ENCODE results near the gene ATP1A1.

The ATP1A1 gene

DNA sequence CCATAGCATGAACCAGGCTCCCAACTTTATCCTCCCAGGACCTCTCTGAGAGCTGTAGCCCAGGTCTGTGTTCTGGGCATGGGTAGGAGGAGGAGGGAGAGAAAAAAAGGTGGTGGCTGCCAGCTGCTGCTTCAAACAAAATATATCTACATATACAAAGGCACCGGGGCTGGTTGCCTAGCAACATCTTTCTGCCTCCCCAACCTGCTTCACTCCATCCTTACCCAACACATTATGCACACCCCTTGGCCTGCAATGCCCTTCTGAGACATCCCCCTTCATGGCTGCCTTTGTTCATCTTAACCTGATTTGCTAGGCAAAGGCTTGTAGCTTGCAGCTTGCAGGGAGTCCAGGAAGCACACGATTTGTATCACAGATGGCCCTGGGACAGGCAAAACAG lies 27.2 kb upstream of the ATP1A1 start:
- no peak for DNase-seq

DNA sequence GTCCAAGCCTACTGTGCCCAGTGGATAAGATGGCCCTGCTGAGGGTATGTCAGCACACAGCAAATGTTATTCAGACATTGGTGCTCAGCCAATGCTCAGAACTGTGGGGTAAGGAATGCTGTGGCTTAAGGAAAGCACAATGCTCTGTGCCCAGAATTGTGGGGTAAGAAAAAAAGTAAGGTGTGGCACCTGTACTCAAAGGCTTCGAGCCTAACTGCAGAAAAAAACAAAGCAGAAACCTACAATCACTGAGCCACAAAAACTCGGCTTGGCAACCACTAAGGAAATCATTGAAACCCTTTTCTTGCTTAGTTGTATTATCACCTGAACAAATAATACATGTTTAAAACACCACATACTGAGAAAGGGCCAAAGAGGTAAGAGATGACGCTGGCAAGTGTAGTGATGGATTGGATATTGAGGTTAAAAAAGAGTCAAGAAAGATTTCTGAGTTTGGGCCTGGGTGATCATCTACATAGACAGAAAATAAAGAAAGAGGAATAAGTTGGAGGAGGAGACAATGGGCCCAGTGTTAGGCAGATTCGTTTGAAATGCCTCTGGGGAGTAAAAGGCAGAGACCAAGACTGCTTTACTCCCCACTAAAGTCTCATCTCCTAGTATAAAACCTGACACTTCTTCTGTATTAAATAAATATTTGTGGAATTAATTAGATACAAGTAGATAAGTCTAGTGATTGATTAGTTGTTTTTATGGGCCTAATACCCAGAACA lies 25.9 kb upstream of the ATP1A1 start:
- no peak for DNase-seq

DNA sequence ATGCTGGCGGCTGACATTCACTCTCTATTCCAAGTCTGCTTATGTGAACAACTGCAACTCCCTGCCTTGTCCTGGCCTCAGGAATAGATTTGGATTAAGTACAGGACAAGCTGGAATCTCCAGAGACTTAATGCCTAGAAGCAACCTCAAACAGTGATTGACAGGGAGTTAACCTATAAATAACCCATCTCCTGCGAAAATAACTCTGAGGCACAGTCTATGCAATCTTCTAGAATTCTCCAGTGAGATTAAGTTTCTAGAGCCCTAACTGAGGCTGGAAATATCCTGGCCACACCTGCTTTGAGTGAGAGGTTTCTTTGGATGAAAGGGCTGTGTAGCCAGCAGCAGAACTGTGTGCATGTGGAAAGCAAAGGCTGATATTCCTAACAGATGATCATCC lies 25.3 kb upstream of the ATP1A1 start:
- no peak for DNase-seq

DNA sequence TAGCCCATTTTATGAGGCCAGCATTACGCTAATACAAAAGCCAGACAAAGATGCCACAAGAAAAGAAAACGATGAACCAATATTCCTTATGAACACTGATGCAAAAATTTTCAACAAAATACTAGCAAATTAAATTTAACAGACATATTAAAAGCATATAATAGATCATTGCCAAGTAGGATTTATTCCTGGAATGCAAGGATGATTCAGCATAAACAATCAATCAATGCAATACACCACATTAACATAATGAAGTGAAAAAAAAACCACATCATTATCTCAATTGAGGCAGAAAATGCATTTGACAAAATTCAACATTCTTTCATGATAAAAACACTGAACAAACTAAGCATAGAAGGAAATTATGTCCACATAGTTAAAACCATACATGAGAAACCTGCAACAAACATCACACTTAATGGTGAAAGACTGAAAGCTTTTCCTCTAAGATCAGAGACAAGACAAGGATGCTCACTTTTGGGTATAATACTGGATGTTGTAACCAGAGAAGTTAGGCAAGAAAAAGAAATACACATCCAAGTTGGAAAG lies 22.9 kb upstream of the ATP1A1 start:
- DNase-seq = no peak

DNA sequence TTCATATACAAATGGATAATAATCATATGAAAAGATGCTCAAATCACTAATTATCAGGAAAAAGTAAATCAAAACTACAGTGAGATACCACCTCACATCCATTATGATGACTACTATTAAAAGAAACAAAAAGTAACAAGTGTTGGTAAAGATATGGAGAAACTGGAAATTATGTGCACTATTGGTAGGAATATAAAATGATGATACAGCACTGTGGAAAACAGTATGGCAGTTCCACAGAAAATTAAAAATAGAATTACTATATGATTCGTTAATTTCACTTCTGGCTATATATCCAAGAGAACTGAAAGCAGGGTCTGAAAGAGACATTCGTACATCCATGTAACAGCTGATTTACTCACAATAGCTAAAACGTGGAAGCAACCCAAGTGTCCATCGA lies 21.1 kb upstream of the ATP1A1 start:
- DNase-seq = no peak

DNA sequence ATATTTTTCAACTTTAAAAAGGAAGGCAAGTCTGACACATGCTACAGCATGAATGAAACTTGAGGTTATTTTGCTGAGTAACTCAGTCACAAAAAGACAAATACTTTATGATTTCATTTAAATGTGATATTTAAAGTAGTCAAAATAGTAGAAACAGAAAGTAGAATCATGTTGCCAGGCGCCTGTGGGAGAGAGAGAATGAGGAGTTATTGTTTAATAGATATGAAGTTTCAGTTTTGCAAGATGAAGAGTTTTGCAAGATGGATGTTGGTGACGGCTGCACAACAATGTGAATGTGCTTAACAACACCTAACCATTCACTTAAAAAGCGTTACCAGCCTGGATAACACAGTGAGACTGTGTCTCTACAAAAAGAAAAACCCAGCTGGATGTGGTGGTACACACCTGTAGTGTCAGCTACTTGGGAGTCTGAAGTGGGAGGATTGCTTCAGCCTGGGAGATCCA lies 20.7 kb upstream of the ATP1A1 start:
- peak in 1 of 2 donors; percentile 13 for DNase-seq

DNA sequence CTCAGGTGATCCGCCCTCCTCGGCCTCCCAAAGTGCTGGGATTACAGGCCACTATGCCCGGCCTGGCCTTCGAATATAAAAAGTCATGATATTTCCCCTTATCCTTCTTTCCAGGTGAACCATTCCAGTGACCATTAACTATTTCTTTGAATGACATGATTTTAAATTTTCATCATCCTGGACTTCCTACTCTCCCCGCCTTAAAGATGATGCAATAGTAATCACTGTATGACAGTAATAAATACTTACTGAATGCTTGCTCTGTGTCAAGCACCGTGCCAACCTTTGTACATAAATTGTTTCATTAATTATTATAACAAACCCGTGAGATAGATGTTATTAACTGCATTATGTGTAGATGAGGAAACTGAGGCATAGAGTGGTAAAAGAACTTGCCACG lies 19.9 kb upstream of the ATP1A1 start:
- DNase-seq = peak in 1 of 2 donors; percentile 4

DNA sequence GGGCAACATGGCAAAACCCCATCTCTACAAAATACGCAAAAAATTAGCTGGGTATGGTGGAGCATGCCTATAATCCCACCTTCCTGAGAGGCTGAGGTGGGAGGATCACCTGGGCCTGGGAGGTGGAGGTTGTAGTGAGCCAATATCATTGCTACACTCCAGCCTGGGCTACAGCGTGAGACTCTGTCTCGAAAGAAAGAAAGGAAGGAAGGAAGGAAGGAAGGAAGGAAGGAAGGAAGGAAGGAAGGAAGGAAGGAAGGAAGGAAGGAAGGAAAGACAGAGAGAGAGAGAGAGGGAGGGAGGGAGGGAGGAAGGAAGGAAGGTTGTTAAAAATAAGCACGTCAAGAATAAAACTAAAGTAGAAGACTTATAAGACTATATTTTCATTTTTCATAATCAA lies 17.0 kb upstream of the ATP1A1 start:
- DNase-seq = no peak

DNA sequence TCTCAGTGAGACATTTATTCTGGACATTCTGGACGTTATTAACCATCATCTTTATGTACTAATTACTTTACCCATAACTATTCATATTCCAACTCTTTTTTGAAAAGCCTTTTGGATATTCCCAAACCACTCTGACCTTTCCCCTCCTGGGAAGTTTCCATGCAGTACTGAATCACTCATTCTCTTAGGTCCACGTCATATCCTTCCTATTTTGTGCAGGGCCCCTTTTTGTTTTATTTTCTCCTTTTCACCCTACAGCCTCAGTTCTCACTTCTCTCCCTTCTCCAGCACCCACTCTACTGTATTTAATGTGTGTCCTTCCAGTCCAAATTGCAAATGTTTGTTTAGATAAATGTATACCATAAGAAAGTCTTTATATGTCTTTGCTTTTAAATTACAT lies 16.4 kb upstream of the ATP1A1 start:
- DNase-seq = no peak

DNA sequence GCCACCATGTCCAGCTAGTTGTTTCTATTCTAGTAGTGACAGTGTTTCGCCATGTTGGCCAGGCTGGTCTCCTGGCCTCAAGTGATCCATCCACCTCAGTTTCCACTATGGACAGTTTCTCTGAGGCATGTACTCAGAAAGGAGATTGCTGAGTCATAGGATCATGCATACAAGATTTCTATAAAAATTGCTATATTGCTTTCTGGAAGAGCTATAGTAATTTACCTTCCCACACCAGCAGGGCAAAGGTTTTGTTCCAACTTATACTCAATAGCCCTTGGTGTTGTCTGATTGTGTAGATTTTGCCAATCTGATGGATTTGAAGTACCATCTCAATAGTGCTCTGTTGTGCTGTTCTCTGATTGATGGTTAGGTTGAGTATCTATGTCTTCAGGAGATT lies 15.6 kb upstream of the ATP1A1 start:
- no peak for DNase-seq

DNA sequence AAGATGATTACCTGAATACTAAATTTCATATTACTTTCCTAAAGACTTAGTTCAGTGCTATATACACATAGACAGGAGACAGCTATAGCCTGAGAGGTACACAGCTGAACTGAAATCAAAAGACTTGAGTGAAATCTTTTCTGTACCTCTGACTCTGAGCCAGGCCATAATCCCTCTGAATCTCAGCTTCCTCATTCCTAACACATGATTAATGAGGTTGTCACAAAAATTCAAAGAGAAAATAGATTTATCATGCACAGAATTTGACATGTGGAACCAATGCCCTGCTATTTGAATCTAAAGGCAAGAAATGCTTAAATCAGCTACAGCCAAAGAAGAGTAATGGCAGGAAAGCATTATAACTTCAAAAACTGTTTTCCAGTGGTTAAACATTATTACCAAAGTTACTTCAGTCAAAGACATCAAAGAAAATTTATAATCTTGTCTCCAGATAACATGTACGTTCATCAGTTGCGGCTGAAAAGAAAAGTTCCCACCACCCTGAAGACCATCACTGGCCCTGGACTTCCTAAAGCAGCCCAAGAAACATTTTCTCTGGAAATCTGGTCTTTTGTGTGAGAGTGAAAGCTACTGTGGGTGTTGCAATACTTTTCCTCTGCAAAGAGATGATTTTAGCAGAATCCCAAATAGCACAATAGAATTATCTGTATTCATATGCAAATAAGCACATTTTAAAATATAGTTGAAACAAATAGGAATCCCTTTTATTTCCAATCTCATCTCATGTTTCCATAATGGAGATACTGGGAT lies 13.8 kb upstream of the ATP1A1 start:
- DNase-seq = peak in 1 of 2 donors; percentile 29

DNA sequence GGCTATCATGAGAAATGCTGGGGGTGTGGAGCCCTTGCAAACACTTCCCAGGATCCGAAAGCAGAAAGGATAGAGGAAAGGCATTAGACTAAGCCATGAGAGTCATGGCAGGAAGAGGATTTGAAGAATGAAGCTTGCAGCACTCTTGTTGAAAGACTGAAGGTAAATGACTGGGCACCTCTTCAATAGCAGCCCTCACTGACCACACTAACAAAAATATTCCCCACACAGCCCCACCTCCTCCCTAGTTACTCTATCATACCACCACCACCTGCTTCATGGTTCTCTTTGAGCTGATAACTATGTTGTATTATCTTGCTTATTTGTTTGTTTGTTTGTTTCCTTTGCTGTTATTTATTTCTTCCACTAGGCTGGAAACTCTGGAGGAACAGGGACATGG lies 13.2 kb upstream of the ATP1A1 start:
- no peak for DNase-seq

DNA sequence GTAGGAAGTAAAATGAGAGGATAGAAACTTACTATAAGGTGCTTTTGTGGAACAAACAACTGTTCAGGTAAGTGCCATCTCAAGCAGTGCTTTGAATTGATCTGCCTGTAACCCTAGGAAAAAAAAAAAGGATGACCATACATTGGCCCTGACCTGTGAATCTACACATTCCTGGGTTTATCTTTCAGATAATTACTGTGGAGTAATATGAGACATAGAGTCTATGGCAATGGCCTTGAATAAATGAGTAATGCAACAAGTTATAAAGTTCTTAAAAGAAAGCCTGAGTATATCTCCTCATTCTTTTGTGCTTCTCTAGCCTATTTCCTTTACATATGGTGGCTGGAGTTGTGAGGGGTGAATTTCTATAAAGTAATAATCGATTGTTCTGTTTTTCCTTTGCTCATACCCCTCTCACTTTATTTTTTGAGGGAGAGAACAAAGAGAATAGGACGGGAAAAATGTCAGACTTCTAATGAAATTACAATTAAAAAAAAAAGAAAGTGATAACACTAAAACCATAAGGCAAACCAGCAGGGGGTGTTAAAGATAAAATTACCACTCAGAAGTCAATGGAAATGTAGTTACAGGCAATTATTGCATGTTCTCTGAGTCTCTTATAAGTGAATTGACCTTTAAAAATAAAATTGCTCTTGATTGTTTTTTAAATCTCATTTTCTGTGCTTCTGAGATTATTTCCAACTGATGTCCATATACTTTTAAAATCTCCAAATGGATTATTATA lies 12.4 kb upstream of the ATP1A1 start:
- DNase-seq = peak; percentile 24 to 52

DNA sequence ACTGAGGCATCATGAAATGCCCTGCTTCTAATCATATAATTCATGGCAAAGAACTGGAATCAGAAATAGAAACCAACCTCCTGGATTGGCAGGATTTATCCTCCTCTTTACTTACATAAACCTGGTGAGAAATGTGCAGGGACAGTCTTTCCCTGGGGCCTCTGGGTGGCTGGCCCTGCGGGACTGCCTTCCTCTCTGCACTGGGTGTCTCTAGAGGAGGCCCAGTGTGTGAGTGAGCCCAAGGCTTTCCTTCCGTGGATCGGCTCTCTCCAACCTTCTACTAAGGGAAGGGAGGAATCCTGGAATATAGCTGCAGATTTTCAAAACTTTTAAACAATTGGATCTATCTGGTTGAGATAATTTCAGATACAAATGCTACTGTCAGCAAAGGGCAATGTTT lies 11.4 kb upstream of the ATP1A1 start:
- DNase-seq = no peak

DNA sequence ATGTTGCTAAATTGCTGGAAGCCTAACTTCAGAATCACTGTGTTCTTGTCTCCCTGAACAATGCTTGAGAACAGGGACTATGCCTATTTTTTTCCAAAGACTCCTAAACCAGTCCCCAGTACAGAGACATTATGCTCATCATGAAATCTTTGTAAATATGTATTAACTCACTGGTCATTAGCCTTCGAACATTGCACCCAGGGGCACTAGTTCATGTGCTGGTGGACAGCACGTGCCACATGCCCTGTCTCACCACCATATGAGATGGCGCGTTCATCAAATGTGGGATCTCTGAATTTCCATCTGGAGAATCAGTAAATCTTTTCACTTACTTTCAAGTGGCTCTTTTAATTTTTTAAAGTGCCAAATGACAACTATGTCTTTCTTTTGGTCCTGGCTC lies 11.0 kb upstream of the ATP1A1 start:
- DNase-seq = no peak

DNA sequence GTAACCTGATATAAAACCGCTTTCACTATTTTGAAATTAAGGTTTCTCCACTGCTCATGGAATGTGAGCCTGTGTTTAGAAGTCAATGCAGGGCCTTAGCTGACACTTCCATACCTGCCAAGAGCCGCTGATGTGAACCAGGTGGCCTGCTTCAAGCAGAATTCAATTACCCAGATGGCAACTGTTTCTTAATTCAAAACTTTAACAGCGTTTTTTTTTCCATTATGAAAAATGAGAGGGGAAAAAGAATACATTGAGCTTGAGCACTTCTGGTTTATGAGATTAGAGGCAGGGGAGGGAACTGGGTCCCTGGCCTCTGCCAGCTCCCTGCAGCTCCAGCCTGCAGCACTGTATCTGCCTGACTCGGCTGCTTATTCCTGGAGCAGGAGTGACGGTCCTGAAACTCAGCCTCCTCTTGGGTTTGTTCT lies 7.7 kb upstream of the ATP1A1 start:
- DNase-seq = no peak

DNA sequence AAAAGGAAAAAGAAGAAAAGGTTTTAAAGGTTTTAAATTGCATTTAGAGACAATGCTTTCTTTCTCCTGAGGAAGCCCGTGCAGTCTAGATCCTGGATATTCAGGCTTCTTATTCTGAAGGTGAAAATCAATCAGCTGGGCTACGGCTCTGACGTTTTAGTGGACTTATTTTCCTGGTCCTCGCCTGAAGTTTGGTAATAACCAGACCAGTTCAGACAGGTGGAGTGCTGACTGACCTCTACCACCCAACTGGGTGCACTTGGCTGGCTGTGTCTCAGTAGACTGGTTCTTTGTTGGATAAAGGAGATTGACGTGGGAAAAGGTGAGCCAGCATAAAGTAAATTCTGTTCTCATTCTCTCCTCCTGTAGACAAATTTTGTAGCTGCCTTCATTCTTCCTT lies 7.2 kb upstream of the ATP1A1 start:
- no peak for DNase-seq

DNA sequence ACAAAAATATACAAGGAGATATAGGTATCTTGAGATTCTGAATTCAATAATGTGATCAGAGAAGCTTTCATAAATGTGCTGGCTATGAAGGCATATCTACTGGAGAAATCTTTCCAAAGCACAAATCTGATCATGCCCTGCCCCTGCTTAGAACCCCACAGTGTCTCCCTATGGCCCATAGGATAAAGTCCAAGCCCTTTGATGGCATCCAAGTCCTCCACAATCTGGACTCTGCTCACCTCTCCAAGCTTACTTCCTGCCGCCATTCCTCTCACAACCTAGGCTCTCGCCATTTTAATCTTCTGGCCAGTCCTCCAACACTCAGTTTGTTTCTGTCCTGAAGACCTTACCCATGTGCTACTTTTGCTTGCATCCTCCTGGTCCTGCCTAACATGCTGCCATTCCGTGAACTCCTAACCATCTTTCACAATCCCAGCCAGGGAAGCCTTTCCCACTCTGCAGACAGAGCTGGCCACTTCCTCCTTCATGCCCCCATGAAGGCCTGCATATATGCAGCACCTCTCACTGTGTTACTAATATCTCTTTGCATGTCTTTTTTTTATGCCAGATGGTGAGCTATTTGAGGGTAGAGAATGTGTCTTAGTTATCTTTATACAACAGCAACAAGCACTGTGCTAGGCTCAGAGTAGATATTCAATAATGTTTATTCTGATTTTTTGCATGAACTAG lies 5.6 kb upstream of the ATP1A1 start:
- peak in 1 of 2 donors; percentile 49 for DNase-seq

DNA sequence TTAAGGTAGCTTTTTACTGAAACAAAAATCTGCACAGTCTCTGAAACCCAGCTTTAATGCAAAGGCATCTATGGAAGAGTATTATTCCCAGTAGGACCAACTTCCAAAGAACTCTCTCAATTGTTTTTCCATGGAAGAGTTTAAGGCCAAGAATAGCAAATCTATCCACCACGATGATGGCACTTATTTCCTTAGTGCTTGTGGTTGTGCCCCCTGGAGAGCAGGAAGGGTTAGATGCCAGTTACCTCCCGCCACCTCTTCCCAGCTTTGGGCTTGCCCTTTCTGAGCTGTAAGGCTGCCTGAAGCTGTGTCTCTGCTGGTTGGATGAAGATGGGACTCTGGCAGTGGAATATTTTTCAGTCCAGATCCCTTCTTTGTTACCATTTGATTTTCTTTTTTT lies 4.8 kb upstream of the ATP1A1 start:
- no peak for DNase-seq

DNA sequence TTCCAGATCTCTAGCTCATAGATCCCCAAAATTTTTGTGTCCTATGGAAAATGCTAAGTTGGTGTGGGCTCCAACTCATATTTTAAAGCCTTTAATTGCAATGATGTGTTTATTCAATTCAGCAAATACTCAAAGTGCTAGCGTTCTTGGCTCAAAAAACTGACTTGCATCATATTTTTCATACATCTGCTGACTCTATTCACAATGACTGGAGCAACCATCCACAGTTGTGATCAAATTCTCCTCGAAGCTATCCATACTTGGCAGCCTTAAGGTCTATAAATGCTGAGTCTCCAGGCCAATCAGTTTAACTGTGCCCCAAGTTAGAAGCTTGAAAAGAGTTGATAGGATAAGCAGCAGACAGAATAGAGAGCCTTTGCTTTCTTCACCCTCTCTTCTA lies 2.9 kb upstream of the ATP1A1 start:
- DNase-seq = no peak

DNA sequence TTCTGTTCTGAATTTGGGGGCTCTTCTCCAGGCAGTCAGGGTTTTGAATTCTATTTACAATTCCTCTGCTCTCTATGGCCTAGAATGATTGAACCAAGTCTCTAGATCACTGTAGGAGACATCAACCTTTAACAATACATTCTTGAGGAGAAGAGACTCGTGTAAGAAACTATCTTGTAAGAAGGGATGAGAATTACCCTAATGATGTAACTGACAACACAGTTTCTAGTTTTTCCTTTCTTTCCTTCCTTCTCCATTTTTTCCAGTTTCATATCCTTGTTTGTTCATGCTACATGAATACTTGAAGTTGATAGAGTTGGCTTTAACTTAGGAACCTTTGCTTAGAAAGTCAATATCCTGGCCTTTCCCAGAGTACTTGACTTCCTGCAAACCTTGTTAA lies 1.3 kb upstream of the ATP1A1 start:
- no peak for DNase-seq

DNA sequence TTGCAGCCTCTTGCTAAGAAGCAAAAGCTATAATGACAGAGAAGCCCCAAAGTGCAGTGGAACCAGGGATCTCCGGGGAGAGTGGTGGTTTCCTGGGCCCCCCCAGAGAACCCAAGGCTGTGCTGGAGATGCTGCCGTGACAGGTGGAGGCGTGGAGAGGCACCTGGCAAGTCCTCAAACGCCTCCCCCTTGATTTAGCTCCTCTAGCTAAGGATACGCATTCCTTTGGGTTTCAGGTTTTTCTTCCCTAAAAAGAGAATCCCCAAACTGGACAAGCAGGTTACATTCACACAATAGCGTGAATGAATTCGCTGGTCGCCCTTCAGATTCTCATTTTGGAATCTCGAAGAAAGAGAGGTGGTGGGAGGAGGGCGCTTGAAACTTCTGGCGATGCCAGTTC lies 853 bp upstream of the ATP1A1 start:
- DNase-seq = no peak
